HG02623 (cell line): Measurements from ENCODE around the gene ATG9B.
"Not testable (repeated sequence)": the region's sequence is repeated elsewhere in the genome, so short reads cannot be mapped to it uniquely, and the experiment has no call there.

ENCODE experiments used
- ATAC-seq: cut with Tn5 transposase; IDR thresholded peaks from one replicate; pipeline ENCODE4 v1.9.1; 2021; ENCODE audit warnings: moderate library complexity; ENCODE audit not compliant: unreplicated experiment

Gene ATG9B

DNA sequence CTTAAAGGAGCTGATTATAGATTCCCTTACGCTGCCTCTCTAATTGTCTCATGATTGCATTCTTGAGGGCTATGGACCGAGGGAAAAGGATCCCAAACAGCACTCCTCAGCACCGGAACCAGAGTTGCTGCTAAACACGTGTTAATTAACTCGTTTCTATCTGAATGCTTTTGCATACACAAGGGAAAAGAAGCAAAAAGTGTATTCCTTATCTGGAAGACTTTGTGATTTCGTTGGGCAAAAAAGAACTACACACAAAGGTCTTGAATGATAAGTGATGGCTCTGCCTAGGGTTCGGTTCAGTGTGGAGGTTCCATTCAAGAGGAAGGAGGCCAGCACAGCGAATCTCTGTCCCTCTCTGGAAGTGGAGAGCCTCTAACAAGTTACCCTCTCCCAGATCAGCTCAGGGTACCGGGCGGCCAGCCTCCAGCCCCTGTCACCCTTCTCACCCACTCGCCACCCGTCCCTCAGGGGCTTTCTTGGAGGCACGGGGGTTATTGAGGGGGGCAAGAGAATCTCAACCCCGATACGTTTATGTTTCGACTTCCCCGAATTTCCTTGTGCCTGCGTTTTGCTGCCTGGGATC, 34.6 kb upstream of the ATG9B start:
- ATAC-seq = no peak

GRCh38 chr7:151057989-151058780, 33.9 kb upstream of the ATG9B start:
- peak; percentile 87 for ATAC-seq

GRCh38 chr7:151057506-151057988, 33.3 kb upstream of the ATG9B start, which contains the start of gene CDK5:
TSS of gene CDK5 (minus strand) at chr7:151057897. CDS start at chr7:151057848, 49 bp downstream.
- peak; percentile 2 for ATAC-seq

- ATAC-seq = no peak
Measured at GRCh38 chr7:151056666-151057505, 32.6 kb upstream of the ATG9B start.

- no peak for ATAC-seq
Measured at GRCh38 chr7:151056283-151056665, 32.0 kb upstream of the ATG9B start.

DNA sequence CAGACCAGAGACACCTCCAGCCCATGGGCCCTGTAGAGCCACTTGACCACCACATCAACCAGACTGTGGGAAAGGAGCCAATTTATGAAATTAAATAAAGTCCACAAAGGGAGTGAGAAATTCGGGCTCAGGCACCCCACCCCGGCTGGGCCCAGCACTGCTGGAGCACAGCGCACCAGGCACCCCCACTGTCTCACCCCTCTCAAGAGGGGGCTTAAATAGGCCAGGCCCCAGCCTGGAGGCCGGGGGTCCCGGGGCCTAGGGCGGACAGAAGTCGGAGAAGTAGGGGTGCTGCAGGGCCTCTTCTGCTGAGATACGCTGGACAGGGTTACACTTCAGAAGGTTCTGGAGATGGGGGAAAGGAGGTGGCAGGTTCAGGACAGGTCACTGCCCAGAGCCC, 29.5 kb upstream of the ATG9B start:
- ATAC-seq = no peak

DNA sequence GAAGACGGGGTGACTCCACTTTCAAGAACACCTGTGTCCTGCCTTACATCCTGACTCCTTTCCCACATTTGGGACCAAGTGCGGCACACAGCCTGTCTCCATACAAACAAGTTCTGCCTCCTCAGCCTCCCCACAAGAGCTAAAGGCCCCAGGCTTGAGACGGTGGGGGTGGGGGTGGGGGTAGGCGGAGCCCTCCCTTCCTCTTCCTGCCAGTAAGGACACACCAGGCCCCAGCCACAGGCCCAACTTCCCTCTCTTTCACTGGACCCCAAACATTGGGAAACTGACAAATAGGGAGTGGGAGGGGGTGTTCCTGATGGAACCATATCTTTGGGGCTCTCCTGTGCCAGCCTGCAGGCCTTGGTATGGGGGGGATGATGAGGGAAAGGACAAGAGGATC, 28.8 kb upstream of the ATG9B start:
- ATAC-seq = no peak

DNA sequence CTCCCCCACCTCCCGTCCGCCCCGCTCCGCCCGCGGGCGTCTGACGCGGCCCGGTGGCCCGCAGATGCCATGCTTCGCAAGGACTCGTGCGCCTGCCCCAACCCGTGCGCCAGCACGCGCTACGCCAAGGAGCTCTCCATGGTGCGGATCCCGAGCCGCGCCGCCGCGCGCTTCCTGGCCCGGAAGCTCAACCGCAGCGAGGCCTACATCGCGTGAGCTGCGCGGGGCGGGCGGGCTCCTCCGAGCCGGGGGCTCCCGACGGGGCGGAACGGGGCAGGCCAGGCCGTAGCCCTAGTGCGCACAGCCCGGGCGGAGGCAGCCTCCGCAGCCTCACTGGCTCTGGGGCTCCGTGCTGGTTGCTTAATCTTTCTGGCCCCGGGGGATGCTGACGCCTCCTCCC, 26.8 kb upstream of the ATG9B start:
- no peak for ATAC-seq

DNA sequence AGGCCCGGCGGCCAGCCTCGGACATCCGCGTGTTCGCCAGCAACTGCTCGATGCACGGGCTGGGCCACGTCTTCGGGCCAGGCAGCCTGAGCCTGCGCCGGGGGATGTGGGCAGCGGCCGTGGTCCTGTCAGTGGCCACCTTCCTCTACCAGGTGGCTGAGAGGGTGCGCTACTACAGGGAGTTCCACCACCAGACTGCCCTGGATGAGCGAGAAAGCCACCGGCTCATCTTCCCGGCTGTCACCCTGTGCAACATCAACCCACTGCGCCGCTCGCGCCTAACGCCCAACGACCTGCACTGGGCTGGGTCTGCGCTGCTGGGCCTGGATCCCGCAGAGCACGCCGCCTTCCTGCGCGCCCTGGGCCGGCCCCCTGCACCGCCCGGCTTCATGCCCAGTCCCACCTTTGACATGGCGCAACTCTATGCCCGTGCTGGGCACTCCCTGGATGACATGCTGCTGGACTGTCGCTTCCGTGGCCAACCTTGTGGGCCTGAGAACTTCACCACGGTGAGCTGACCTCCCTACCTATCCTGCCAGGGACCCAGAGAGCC, 24.7 kb upstream of the ATG9B start:
- no peak for ATAC-seq

GRCh38 chr7:151047976-151048815, 23.9 kb upstream of the ATG9B start, which contains the start of gene ASIC3:
TSS of gene ASIC3 (plus strand) at chr7:151048531. CDS start at chr7:151048886, 355 bp downstream.
- ATAC-seq = no peak

- no peak for ATAC-seq
Measured at GRCh38 chr7:151046603-151047573, 22.6 kb upstream of the ATG9B start.

DNA sequence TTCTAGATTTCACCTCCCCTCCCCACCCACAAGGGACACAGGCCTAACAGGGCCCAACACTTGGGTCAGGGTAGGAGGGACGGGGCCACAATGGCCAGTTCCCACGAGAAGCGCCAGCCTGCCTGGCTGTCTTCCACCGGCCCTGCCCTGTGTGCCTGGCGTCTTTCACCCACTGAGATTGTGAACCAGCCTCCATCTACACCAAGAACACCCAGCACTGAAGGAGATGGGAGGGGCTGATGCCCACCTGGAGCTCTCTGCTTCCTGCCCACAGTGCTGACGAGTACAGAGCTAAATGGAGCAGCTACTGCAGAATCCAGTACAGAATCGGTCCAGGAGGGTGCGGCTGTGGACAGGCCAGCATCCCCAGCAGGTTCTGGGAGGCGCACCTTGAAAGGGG, 21.7 kb upstream of the ATG9B start:
- no peak for ATAC-seq

- no peak for ATAC-seq
Measured at GRCh38 chr7:151045262-151045661, 21.0 kb upstream of the ATG9B start.

- ATAC-seq = no peak
Measured at GRCh38 chr7:151043959-151044358, 19.7 kb upstream of the ATG9B start.

GRCh38 chr7:151043449-151043848, 19.2 kb upstream of the ATG9B start:
- ATAC-seq = not testable (repeated sequence)

DNA sequence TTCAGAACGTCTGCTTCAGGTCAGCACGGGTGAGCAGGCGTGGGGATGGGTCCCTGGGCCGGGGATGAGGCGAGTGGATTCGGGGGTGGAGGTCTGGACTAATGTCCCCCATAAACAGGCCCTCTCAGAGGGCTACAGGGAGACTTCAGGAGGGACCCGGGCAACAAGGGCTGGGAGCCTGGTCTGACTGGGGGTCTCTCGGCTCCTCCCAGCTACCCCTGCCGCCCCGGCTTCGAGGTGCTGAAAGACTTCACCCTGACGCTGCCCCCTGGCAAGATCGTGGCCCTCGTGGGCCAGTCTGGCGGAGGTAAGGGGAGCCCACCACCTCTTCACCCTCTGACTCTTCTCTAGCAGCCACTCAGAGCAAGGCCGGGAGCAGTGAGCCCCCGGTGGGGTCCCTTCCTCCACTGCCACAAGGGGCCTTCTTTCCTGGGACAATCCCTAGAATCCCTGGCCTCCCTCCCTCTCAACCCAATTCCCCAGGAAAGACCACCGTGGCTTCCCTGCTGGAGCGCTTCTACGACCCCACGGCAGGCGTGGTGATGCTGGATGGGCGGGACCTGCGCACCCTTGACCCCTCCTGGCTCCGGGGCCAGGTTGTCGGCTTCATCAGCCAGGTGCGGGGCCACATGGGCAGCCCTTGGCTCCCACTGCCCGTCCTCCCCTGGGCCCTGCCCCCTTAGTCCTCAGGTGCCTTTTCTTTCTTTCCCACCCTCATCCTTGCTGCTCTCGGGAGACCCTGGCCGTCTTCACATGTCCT, 16.5 kb upstream of the ATG9B start:
- ATAC-seq = no peak

- no peak for ATAC-seq
Measured at GRCh38 chr7:151039850-151040548, 15.7 kb upstream of the ATG9B start.
